Sigmoid colon (tissue), 7 donors: ENCODE results near the gene RAD52. TPM values are rescaled to one million over a fixed set of nuclear protein-coding genes. Genes with fewer than 3 reads are reported as not detected.
"Not testable (repeated sequence)": the region's sequence is repeated elsewhere in the genome, so short reads cannot be mapped to it uniquely, and the experiment has no call there.

Source experiments
- DNase-seq: peaks from one replicate; pipeline ENCODE4 v3.0.0-alpha.2; 2019
- H3K27ac ChIP-seq, 4 donors: fragments of 200-600 bp; sonication (generic); one replicate each; pipeline ENCODE4 v1.5.1; 2016 to 2019; ENCODE audit warnings: mild to moderate bottlenecking in 1 of 4
- H3K27me3 ChIP-seq, 3 donors: fragments of 200-600 bp; sonication (generic); one replicate each; pipeline ENCODE4 v1.5.1; 2019; ENCODE audit warnings: mild to moderate bottlenecking in 1 of 3
- H3K36me3 ChIP-seq, 4 donors: fragments of 200-600 bp; sonication (generic); one replicate each; pipeline ENCODE4 v1.5.1; 2016 to 2019
- H3K4me1 ChIP-seq, 4 donors: fragments of 200-600 bp; sonication (generic); one replicate each; pipeline ENCODE4 v1.5.1; 2017 to 2019
- H3K4me3 ChIP-seq, 4 donors: fragments of 200-600 bp; sonication (generic); one replicate each; pipeline ENCODE4 v1.5.1; 2017 to 2019; ENCODE audit warnings: mild to moderate bottlenecking in 2 of 4, moderate library complexity in 1 of 4
- H3K9me3 ChIP-seq, 4 donors: fragments of 200-600 bp in 3 of 4; sonication (generic) in 3 of 4; one replicate each; pipeline versions ENCODE4 v1.5.1 to v1.6.1; 2013 to 2019
- CTCF ChIP-seq, 4 experiments: fragments of 450-650 bp in 3 of 4; fragments of 200-600 bp in 1 of 4; IDR thresholded peaks; one replicate each; pipeline ENCODE4 v1.5.1; 2016 to 2019; ENCODE audit warnings: antibody characterized with exemption in 4 of 4, mild to moderate bottlenecking in 3 of 4, moderate library complexity in 2 of 4
- EP300 ChIP-seq, 4 donors: sonication (generic); formaldehyde crosslinking; IDR thresholded peaks; one replicate each; pipeline ENCODE4 v1.6.1; 2017; ENCODE audit warnings: antibody characterized with exemption in 4 of 4
- POLR2A ChIP-seq, 2 donors: fragments of 450-650 bp; IDR thresholded peaks; one replicate each; pipeline ENCODE4 v1.6.1; 2016; ENCODE audit warnings: antibody characterized with exemption in 2 of 2, mild to moderate bottlenecking in 2 of 2, moderate library complexity in 2 of 2
- POLR2AphosphoS5 ChIP-seq, 4 donors: sonication (generic); formaldehyde crosslinking; IDR thresholded peaks; one replicate each; pipeline ENCODE4 v1.6.1; 2017; ENCODE audit warnings: antibody characterized with exemption in 4 of 4
- WGBS, 2 donors: extraction: QIAGEN DNeasy Blood & Tissue Kit; methylation state at CpG; one replicate each; pipeline ENCODE4 v1.1.7; 2013; 5-methylcytosine and 5-hydroxymethylcytosine counted together
- intact Hi-C: fragments of 100-400 bp; cut with DNase I; formaldehyde crosslinking; loops from one replicate; pipeline ENCODE4 v1.15.1; 2023
- polyA plus RNA-seq, 3 donors: library from polyadenylated mRNA; stranded (reverse); fragments of 200-250 nt; gene quantifications; one replicate each; pipeline ENCODE4 v1.2.3, GENCODE V29; 2013
- total RNA-seq, 4 donors: library from RNA; depleted of rRNA; stranded (reverse); fragments of >200 nt; gene quantifications; one replicate each; pipeline ENCODE4 v1.1.0, GENCODE V29; 2016
- donor health status: healthy with polysubstance abuse.
- donor health status: Bipolar disorder and iron deficiency.
- donor health status: healthy.

RAD52 gene
- total and polyA plus RNA-seq, 7 donors, result 6.0 to 41.8 (median 13.8) TPM

- TF ChIP-seq POLR2AphosphoS5 (IDR thresholded peaks at IDR 0.05), result no peak
- Histone ChIP-seq H3K36me3 (peaks cover 0 to 20% (median 0%) of the 10 kb centered on the region in 4 donors), H3K9me3 (no peaks in the 10 kb centered on the region), H3K27me3 (no peaks in the 10 kb centered on the region), H3K4me3 (no peak overlapping the region), H3K27ac (no peak overlapping the region), H3K4me1 (peaks cover 0 to 16% (median 9%) of the 10 kb centered on the region in 4 donors)
- WGBS, 2 donors, result 62 to 89% methylated on average over 7 of the region's 7 CpGs
- DNase-seq, result no peak
- intact Hi-C loops, result loop anchor here (10.0 kb wide), 1 partner anchor 641 kb away; no protein-coding TSS in a partner anchor
These were observed 5.3 kb downstream of the RAD52 start for GRCh38 chr12:944211-944610.

- DNase-seq, result no peak
- no peak overlapping the region for H3K27ac ChIP-seq
- no peaks in the 10 kb centered on the region for H3K9me3 ChIP-seq
- intact Hi-C loops, result loop anchor here (10.0 kb wide), 1 partner anchor 642 kb away; no protein-coding TSS in a partner anchor
- TF ChIP-seq POLR2A (IDR thresholded peaks at IDR 0.05) (no peak), POLR2AphosphoS5 (IDR thresholded peaks at IDR 0.05) (no peak), EP300 (IDR thresholded peaks at IDR 0.05) (no peak), CTCF (IDR thresholded peaks at IDR 0.05) (no peak)
- H3K4me3 ChIP-seq, result no peak overlapping the region
- no peaks in the 10 kb centered on the region for H3K27me3 ChIP-seq
- H3K4me1 ChIP-seq, result peaks cover 0 to 9% (median 2%) of the 10 kb centered on the region in 4 donors
- 89 to 94% methylated on average over 6 of the region's 6 CpGs for WGBS, 2 donors
- peaks cover 0 to 20% (median 1%) of the 10 kb centered on the region in 4 donors for H3K36me3 ChIP-seq
These were observed 6.4 kb downstream of the RAD52 start for GRCh38 chr12:943051-943450.

GRCh38 chr12:938810-939209, 10.7 kb downstream of the RAD52 start:
- Histone ChIP-seq H3K4me1 (no peaks in the 10 kb centered on the region), H3K9me3 (no peaks in the 10 kb centered on the region), H3K36me3 (peaks cover 0 to 25% (median 1%) of the 10 kb centered on the region in 4 donors), H3K27ac (no peak overlapping the region), H3K27me3 (no peaks in the 10 kb centered on the region), H3K4me3 (no peak overlapping the region)
- WGBS, 2 donors, result 98% methylated on average over 3 of the region's 3 CpGs
- TF ChIP-seq CTCF (IDR thresholded peaks at IDR 0.05) (no peak), POLR2AphosphoS5 (IDR thresholded peaks at IDR 0.05) (no peak), POLR2A (IDR thresholded peaks at IDR 0.05) (no peak), EP300 (IDR thresholded peaks at IDR 0.05) (no peak)
- DNase-seq, result no peak
- intact Hi-C loops, result no loop called here

GRCh38 chr12:936377-937345, 12.8 kb downstream of the RAD52 start:
- Histone ChIP-seq H3K4me1 (no peaks in the 10 kb centered on the region), H3K9me3 (no peaks in the 10 kb centered on the region), H3K4me3 (no peak overlapping the region), H3K36me3 (peaks cover 0 to 22% (median 2%) of the 10 kb centered on the region in 4 donors), H3K27me3 (no peaks in the 10 kb centered on the region), H3K27ac (no peak overlapping the region)
- intact Hi-C loops, result no loop called here
- TF ChIP-seq EP300 (IDR thresholded peaks at IDR 0.05), result no peak
- 91 to 92% methylated on average over 8 of the region's 8 CpGs for WGBS, 2 donors
- no peak for DNase-seq

- not testable (repeated sequence) for DNase-seq
- 93 to 95% methylated on average over 12 of the region's 12 CpGs for WGBS, 2 donors
These were observed 13.6 kb downstream of the RAD52 start for GRCh38 chr12:935891-936290.

GRCh38 chr12:931591-931990, 17.9 kb downstream of the RAD52 start:
- Histone ChIP-seq H3K27ac (no peak overlapping the region), H3K4me1 (no peaks in the 10 kb centered on the region), H3K4me3 (no peak overlapping the region), H3K9me3 (no peaks in the 10 kb centered on the region), H3K27me3 (no peaks in the 10 kb centered on the region), H3K36me3 (peaks cover 12 to 58% (median 29%) of the 10 kb centered on the region in 4 donors)
- TF ChIP-seq EP300 (IDR thresholded peaks at IDR 0.05) (no peak), POLR2A (IDR thresholded peaks at IDR 0.05) (no peak), CTCF (IDR thresholded peaks at IDR 0.05) (no peak), POLR2AphosphoS5 (IDR thresholded peaks at IDR 0.05) (no peak)
- DNase-seq, result no peak
- intact Hi-C loops, result no loop called here
- 90 to 93% methylated on average over 4 of the region's 4 CpGs for WGBS, 2 donors

More at GRCh38 chr12:935891-936290, 13.6 kb downstream of the RAD52 start:
- H3K36me3 ChIP-seq, result peaks cover 0 to 24% (median 9%) of the 10 kb centered on the region in 4 donors
- H3K4me3 ChIP-seq, H3K4me1 ChIP-seq, H3K9me3 ChIP-seq, H3K27ac ChIP-seq, intact Hi-C loops, H3K27me3 ChIP-seq: not testable (repeated sequence)
